ENCODE data around the gene PAM. TPM values are rescaled to one million over a fixed set of nuclear protein-coding genes. Genes with fewer than 3 reads are reported as not detected.

Gene PAM
- total RNA-seq, 1 donor from 2014 or later, result 200 TPM

GRCh38 chr5:102959055-102959454, 203.9 kb downstream of the PAM start:
- DNase-seq (ENCODE audit: low read depth), result peak; percentile 82
- no peak for TF ChIP-seq CTCF (conservative IDR thresholded peaks at IDR 0.05; ENCODE audit: low read depth, low read length)
- no peak overlapping the region for H3K4me3 ChIP-seq (ENCODE audit: low read depth, low read length)

DNA sequence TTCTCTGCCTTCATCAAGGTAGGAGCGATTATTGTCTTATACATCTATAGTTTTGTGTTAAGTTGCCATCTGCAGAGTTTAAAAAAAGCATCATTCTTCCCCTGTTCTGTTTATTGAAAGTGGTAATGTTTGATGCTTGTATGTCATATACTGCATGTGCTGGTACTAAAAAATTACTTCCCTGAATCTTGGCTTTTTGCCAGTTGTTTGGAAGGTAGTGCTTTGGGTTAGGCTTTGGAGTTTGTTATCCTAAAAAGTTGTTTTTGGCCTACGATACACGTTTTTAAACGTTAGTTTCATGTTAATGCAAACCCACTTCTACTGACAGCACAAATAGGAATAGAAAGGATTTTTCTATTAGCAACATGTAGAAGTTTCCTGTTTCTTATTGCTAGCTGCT, 206.6 kb downstream of the PAM start:
- DNase-seq (ENCODE audit: low read depth), result no peak

DNA sequence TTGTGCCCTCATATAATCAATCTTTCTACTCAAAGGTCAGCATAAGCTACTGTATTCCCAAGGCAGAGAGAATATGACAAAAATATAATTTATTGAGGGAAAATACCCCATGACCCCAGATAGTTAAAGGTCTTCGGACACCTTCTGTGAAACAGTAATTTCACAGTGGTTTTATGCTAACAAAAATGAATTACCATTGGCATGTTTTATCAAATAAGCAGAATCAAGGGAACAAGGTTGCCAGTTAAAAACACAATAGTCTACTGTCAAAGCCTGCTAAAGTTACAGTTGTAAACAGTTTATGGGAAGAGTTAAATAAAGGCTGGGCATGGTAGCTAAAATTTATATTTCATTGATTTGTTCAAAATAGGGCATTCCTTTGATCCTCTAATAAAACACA, 210.5 kb downstream of the PAM start:
- no peak for TF ChIP-seq CTCF (conservative IDR thresholded peaks at IDR 0.05; ENCODE audit: low read depth, low read length)
- no peak for DNase-seq (ENCODE audit: low read depth)
- no peak overlapping the region for H3K4me3 ChIP-seq (ENCODE audit: low read depth, low read length)

More for the DNA sequence above, 206.6 kb downstream of the PAM start:
- H3K4me3 ChIP-seq (ENCODE audit: low read depth, low read length), result no peak overlapping the region
- no peak for TF ChIP-seq CTCF (conservative IDR thresholded peaks at IDR 0.05; ENCODE audit: low read depth, low read length)

GRCh38 chr5:102969641-102970040, 214.5 kb downstream of the PAM start:
- no peak for DNase-seq (ENCODE audit: low read depth)
- H3K4me3 ChIP-seq (ENCODE audit: low read depth, low read length), result no peak overlapping the region
- no peak for TF ChIP-seq CTCF (conservative IDR thresholded peaks at IDR 0.05; ENCODE audit: low read depth, low read length)

DNA sequence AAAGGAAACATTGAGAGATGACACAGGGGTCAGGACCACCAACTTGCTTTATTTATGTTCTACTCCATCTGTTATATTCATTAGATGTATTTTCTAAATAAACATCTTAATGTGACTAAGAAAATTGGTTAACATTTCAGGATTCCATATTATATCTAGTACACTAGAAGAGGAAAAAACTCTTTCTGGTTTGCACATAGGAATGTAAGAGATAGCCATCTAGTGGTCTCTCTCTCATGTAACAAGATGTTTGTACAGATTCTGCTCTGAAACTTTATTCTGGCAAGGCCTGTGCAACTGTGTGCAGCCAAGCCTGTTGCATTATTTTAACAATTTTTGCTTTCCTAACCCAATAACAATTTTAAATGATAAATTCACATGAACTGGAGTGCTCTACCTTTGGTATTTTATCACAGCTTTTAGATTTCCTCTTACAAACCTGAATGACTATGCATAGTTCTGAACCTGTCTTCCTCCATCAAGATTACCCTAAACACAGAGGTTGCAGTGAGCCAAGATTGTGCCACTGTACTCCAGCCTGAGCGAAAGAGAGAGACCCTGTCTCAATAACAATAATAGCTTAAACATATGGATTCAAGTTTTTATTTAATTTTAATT, 216.7 kb downstream of the PAM start:
- no peak overlapping the region for H3K4me3 ChIP-seq (ENCODE audit: low read depth, low read length)
- TF ChIP-seq CTCF (conservative IDR thresholded peaks at IDR 0.05; ENCODE audit: low read depth, low read length), result peak; percentile 68
- peak; percentile 6 for DNase-seq (ENCODE audit: low read depth)

GRCh38 chr5:102974177-102974576, 219.1 kb downstream of the PAM start:
- H3K4me3 ChIP-seq (ENCODE audit: low read depth, low read length), result no peak overlapping the region
- TF ChIP-seq CTCF (conservative IDR thresholded peaks at IDR 0.05; ENCODE audit: low read depth, low read length), result no peak
- DNase-seq (ENCODE audit: low read depth), result no peak

DNA sequence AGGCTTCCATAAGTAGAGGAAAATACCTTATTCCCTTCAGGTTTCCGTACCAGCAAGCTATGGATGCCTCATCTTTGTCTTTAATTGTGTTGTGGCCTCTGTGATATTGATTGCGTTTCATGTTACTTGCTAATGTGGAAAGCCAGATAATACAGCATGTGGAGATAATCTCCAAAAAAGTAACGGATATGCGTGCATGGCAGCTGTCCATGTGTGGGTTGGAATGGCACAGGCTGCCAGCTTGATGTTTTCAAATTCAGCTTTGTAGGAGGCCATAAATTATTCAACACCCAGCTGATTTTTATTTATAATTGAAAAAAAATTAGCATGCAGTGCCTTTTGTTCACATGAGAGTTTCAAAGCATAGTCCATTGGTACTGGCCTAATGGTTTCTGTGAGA, 219.9 kb downstream of the PAM start:
- no peak for DNase-seq (ENCODE audit: low read depth)
- no peak for TF ChIP-seq CTCF (conservative IDR thresholded peaks at IDR 0.05; ENCODE audit: low read depth, low read length)
- no peak overlapping the region for H3K4me3 ChIP-seq (ENCODE audit: low read depth, low read length)
